Midbrain (tissue), 1 donor: ENCODE results near the gene CHD5.

Experiments used
- DNase-seq: peaks from one replicate; lab custom pipeline; 2025; lab: John Stamatoyannopoulos, UW

CHD5 gene

DNA sequence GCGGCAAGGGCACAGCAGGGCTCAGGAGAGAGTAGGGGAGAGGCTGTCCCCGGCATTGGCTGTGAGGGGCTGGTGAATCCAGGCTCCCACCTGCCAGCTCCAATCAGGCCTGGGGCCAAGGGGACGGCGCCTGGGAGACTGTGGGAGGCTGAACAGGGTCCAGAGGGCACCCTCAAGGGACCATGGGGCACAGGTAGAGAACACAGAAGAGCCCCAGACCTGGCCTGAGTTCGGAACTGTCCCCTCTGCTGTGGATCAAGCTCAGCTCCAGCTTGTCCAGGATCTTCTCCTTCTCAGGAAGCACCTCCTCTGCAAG is 67.5 kb downstream of the CHD5 start:
- no peak for DNase-seq

- no peak for DNase-seq
Measured at GRCh38 chr1:6111991-6112689, 68.0 kb downstream of the CHD5 start.

DNA sequence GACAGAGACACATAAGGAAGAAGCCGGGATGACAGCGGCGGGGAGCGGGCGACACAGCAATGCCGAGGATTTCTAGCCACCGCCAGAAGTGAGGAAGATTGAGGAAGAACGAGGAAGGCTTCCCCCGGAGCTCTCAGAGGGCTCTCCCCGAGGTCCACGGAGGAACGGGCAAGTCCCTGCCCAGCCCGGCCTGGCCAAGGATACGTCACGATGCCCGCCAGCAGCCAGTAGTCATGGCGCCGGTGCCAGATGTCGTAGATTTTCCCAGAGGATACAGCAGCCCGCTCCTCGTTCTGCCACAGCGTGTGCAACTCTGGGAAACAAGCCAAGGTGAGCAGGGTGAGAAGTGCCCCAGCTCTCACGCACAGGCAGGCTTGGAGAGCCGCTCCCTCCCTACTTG is 68.5 kb downstream of the CHD5 start:
- no peak for DNase-seq

DNA sequence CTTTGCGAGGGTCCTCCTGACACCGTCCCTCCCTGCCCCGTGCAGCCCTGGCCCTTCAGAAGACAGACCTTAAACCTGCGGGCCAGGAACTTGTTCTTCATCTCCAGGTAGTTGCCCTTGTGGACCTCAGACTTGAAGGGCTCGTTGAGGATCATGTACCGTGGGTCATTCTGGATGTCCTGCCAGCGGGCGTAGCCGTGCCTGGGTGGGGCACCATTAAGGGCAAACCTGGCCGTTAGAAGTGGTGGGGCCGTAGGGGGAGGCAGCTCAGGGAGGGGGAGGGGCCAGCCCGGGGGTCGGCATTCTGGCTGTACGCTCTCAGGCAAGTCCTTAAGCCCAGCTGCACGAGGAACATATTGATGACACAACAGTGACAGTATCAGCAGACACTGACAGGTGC is 69.8 kb downstream of the CHD5 start:
- DNase-seq, result no peak

GRCh38 chr1:6109688-6110087 is 70.4 kb downstream of the CHD5 start:
- DNase-seq, result no peak

- DNase-seq, result no peak
Measured at GRCh38 chr1:6108937-6109614, 71.0 kb downstream of the CHD5 start.

- DNase-seq, result no peak
Measured at GRCh38 chr1:6108476-6108875, 71.6 kb downstream of the CHD5 start.

- no peak for DNase-seq
Measured at GRCh38 chr1:6107409-6108356, 72.4 kb downstream of the CHD5 start.

DNA sequence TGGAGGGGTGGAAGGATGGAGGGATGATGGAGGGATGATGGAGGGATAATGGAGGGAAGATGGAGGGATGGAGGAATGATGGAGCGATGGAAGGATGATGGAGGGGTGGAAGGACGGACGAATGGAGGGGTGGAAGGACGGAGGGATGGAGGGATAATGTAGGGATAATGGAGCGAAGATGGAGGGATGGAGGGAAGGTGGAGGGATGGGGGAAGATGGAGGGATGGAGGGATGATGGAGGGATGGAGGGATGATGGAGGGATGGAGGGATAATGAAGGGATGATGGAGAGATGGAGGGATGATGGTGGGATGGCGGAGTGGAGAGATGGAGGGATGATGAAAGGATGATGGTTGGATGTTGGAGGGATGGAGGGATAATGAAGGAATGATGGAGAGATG is 73.1 kb downstream of the CHD5 start:
- no peak for DNase-seq

DNA sequence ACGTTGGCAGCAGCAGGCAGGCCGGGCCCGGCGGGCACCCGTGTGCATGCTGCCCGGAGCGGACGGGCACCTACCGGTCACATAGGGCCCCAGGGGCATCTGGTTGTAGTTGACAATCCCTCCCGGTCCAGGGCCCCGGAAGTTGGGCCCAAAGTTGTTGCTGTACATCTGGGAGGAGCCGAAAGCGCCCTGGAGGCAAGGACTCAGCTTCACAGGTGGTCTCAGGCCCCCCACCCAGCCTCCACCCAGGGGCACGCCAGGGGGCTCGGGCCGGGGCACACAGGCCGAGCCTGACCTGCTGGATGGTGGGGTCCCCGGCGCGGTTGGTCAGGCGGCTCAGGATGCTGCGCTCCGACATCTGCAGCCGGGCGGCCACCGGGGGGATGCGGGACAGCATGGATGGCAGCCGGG is 73.8 kb downstream of the CHD5 start:
- DNase-seq, result no peak

- DNase-seq, result no peak
Measured at GRCh38 chr1:6105763-6106162, 74.4 kb downstream of the CHD5 start.

DNA sequence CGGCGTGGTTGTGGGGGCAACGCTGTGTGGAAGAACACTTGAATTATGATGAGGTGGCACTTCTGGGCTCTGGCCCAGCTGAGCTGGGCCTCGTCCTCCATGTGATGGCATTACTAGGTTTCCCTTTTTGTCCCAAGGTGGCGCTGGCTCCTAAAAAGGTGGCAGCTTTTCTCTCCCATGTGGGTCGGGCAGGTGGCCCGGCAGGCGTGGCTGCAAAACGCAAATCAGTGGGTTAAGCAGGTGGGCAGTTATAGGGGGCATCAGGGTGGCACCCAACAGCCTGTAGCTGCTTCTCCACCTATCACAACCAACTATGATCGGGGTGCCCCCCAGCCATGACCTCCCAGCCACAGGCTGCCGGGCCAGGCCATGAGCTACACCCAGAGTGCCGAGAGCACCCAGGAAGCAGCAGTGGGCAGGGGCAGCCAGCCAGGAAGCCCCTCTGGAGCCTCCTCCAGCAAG is 74.9 kb downstream of the CHD5 start:
- DNase-seq, result no peak

- DNase-seq, result no peak
Measured at GRCh38 chr1:6104631-6105030, 75.5 kb downstream of the CHD5 start.

GRCh38 chr1:6103854-6104530 is 76.1 kb downstream of the CHD5 start:
- no peak for DNase-seq

DNA sequence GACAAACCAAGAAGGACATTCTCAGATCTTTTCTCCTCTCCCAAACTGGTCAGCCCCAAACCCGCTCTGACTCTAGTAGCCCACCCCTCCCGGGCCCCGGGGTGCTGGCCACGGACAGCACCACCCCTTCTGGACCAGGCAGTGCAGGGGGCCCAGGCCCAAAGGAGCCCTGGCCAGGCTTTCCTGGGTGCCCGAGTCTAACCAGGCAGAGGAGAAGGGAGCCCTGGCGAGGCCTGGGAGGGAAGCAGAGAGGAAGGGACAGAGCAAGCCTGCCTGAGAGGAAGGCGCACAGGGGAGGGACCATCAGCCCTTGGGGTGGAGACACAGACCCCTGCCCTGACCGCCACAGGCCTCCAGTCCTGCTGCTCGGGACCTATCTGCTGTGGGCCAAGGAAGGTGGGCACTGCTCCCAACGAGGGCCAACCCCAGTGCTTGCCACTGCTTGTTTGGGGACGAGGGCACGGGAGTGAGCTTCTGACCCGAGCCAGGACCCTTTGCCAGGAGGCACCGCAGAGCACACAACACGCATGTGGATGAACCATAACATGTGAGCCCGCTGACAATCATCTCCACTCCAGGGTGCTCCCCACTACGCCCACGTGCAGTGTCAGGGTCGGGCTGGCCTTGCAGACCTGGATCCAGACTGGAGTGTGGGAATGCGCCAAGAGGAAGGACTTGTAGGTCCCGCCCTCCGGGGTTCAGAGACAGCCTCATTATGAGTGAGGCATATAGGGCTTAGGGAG is 76.8 kb downstream of the CHD5 start:
- no peak for DNase-seq

DNA sequence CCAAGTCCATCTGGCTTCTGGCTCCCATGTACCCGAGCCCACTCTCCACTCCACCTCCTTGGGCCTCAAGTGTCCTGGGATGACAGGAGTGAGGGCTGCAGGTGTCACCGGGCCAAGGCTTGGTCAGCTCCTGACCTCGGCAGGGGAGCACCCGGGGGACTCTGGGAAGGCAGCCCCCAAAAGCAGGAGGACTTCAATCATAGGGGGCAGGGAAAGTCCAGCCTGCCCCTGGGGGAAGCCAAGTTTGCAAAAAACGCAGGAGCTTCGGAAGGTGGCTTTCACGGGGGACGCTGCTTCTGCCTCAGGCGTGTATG is 77.6 kb downstream of the CHD5 start:
- DNase-seq, result no peak

- no peak for DNase-seq
Measured at GRCh38 chr1:6101826-6102531, 78.1 kb downstream of the CHD5 start.

- DNase-seq, result no peak
Measured at GRCh38 chr1:6100861-6101783, 79.0 kb downstream of the CHD5 start.

- DNase-seq, result no peak
Measured at GRCh38 chr1:6099787-6100765, 80.0 kb downstream of the CHD5 start.
